HepG2 (cell line): ENCODE data around the gene TMEM59. TPM values are rescaled to one million over a fixed set of nuclear protein-coding genes. Genes with fewer than 3 reads are reported as not detected.
A peak's percentile ranks its signal among the peaks of the same experiment; 100 is the strongest.

Experiments used
- ETV5 ChIP-seq: IDR thresholded peaks from 2 replicates; pipeline ENCODE4 v1.6.1; 2018; ENCODE audit warnings: missing biosample characterization, missing genetic modification reagents, inconsistent platforms, borderline replicate concordance
- FOXK2 ChIP-seq: fragments of 450-650 bp; IDR thresholded peaks from 2 replicates; pipeline ENCODE4 v1.6.1; 2016
- MTA3 ChIP-seq: sonication (generic); formaldehyde crosslinking; IDR thresholded peaks from 2 replicates; pipeline ENCODE4 v1.4.0; 2020; ENCODE audit warnings: missing genetic modification reagents
- NR2F6 ChIP-seq, 2 experiments: IDR thresholded peaks; 2 replicates each; pipeline ENCODE4 v1.6.1; 2016; ENCODE audit warnings: antibody characterized with exemption in 1 of 2, mild to moderate bottlenecking in 1 of 2
- SMC3 ChIP-seq: IDR thresholded peaks from 2 replicates; pipeline ENCODE4 v1.6.1; 2011; ENCODE audit warnings: low read length, improper control_type of control experiment
- ZNF260 ChIP-seq: sonication (generic); formaldehyde crosslinking; IDR thresholded peaks from 2 replicates; pipeline ENCODE4 v1.4.0; 2020; ENCODE audit warnings: missing genetic modification reagents, low read depth, mild to moderate bottlenecking, borderline replicate concordance
- ZNF451 ChIP-seq: sonication (generic); formaldehyde crosslinking; IDR thresholded peaks from 2 replicates; pipeline ENCODE4 v1.5.0; 2020; ENCODE audit warnings: mild to moderate bottlenecking, missing genetic modification reagents
- polyA plus RNA-seq, 8 experiments: library from polyadenylated mRNA; depleted of rRNA in 3 of 8; stranded (reverse) in 7 of 8; unstranded in 1 of 8; fragments of >200 nt; fragmentation: Illumina TruSeq in 4 of 8; extraction: Trizol in 4 of 8; gene quantifications; 2 replicates each; pipeline versions ENCODE4 v1.2.1 to v1.2.3, GENCODE V29; 2011 to 2016; ENCODE audit warnings: low read depth in 4 of 8, missing spikeins in 1 of 8, mixed read lengths in 1 of 8; ENCODE audit not compliant: insufficient read depth in 1 of 8
- total RNA-seq, 5 experiments: library from RNA; depleted of rRNA; stranded (reverse); fragments of >200 nt; fragmentation: Illumina TruSeq; extraction: Trizol; gene quantifications; 2 replicates each; pipeline ENCODE4 v1.2.3, GENCODE V29; 2016; ENCODE audit warnings: low read depth in 1 of 5
- TF ChIP-seq, protein P1 (sequence below): sonication (generic); formaldehyde crosslinking; IDR thresholded peaks from 2 replicates; pipeline ENCODE4 v1.5.1; 2020; ENCODE audit warnings: mild to moderate bottlenecking, missing genetic modification reagents, borderline replicate concordance
- TF ChIP-seq, protein P2 (sequence below): sonication (generic); formaldehyde crosslinking; IDR thresholded peaks from 2 replicates; pipeline ENCODE4 v1.4.0; 2020; ENCODE audit warnings: missing genetic modification reagents
- TF ChIP-seq, protein P3 (sequence below): sonication (generic); formaldehyde crosslinking; IDR thresholded peaks from 2 replicates; pipeline ENCODE4 v1.5.1; 2020; ENCODE audit warnings: mild to moderate bottlenecking, missing genetic modification reagents, moderate library complexity
- TF ChIP-seq, protein P4 (sequence below): sonication (generic); formaldehyde crosslinking; IDR thresholded peaks from 2 replicates; pipeline ENCODE4; 2020; ENCODE audit warnings: missing genetic modification reagents, mild to moderate bottlenecking, borderline replicate concordance

Gene TMEM59
- total and polyA plus RNA-seq, 2 of the 13 experiments (the other 11 are each of a cell fraction or from before 2014, with no cell fraction given): 147 to 363 TPM

DNA sequence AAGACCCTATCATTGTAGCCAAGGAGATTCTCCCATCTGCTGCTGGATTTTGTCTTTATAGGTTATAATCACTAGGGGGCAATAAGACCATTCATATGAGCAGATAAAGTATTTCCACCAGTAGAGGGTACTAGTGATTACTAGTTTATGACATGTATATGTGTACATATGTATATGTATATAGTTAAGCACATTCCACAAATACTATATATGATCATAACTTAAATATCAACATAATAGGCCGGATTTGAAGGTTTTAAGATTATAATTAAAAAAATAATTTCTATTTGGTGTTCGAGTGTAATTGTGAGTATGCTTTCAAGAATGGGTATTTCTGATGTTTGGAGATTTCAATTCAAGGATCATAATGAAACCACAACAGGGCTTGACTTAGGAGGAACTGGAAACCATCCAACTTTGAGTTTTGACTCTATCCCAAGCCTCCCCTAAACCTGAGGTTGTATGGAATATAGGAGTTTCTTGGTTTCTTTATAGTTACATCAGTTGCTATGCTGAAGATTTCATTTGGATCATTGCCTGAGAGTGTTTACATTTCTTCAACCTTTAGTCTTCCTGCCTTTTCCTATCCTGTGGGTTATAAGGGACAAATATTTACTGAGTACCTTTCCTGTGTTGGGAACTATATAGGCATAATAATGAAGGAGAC, 17.3 kb upstream of the TMEM59 start (continued):
- no peak for TF ChIP-seq ZNF260 (CRISPR knock-in tag)
- peak; percentile 22; the same call in 1 of the 2 replicates for TF ChIP-seq ETV5 (CRISPR knock-in tag)
- TF ChIP-seq, protein P1, sequence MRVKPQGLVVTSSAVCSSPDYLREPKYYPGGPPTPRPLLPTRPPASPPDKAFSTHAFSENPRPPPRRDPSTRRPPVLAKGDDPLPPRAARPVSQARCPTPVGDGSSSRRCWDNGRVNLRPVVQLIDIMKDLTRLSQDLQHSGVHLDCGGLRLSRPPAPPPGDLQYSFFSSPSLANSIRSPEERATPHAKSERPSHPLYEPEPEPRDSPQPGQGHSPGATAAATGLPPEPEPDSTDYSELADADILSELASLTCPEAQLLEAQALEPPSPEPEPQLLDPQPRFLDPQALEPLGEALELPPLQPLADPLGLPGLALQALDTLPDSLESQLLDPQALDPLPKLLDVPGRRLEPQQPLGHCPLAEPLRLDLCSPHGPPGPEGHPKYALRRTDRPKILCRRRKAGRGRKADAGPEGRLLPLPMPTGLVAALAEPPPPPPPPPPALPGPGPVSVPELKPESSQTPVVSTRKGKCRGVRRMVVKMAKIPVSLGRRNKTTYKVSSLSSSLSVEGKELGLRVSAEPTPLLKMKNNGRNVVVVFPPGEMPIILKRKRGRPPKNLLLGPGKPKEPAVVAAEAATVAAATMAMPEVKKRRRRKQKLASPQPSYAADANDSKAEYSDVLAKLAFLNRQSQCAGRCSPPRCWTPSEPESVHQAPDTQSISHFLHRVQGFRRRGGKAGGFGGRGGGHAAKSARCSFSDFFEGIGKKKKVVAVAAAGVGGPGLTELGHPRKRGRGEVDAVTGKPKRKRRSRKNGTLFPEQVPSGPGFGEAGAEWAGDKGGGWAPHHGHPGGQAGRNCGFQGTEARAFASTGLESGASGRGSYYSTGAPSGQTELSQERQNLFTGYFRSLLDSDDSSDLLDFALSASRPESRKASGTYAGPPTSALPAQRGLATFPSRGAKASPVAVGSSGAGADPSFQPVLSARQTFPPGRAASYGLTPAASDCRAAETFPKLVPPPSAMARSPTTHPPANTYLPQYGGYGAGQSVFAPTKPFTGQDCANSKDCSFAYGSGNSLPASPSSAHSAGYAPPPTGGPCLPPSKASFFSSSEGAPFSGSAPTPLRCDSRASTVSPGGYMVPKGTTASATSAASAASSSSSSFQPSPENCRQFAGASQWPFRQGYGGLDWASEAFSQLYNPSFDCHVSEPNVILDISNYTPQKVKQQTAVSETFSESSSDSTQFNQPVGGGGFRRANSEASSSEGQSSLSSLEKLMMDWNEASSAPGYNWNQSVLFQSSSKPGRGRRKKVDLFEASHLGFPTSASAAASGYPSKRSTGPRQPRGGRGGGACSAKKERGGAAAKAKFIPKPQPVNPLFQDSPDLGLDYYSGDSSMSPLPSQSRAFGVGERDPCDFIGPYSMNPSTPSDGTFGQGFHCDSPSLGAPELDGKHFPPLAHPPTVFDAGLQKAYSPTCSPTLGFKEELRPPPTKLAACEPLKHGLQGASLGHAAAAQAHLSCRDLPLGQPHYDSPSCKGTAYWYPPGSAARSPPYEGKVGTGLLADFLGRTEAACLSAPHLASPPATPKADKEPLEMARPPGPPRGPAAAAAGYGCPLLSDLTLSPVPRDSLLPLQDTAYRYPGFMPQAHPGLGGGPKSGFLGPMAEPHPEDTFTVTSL (CRISPR knock-in tag): peak; percentile 75; the same call in 1 of the 2 replicates
- no peak for TF ChIP-seq ZNF451
- no peak for TF ChIP-seq MTA3
- TF ChIP-seq FOXK2: no peak
- no peak for TF ChIP-seq NR2F6 (IDR thresholded peaks at IDR 0.05)
- TF ChIP-seq NR2F6 (CRISPR knock-in tag; IDR thresholded peaks at IDR 0.05): peak; percentile 35; the same call in 1 of the 2 replicates
- TF ChIP-seq, protein P2, sequence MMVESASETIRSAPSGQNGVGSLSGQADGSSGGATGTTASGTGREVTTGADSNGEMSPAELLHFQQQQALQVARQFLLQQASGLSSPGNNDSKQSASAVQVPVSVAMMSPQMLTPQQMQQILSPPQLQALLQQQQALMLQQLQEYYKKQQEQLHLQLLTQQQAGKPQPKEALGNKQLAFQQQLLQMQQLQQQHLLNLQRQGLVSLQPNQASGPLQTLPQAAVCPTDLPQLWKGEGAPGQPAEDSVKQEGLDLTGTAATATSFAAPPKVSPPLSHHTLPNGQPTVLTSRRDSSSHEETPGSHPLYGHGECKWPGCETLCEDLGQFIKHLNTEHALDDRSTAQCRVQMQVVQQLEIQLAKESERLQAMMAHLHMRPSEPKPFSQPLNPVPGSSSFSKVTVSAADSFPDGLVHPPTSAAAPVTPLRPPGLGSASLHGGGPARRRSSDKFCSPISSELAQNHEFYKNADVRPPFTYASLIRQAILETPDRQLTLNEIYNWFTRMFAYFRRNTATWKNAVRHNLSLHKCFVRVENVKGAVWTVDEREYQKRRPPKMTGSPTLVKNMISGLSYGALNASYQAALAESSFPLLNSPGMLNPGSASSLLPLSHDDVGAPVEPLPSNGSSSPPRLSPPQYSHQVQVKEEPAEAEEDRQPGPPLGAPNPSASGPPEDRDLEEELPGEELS (CRISPR knock-in tag): peak; percentile 75
- TF ChIP-seq, protein P3, sequence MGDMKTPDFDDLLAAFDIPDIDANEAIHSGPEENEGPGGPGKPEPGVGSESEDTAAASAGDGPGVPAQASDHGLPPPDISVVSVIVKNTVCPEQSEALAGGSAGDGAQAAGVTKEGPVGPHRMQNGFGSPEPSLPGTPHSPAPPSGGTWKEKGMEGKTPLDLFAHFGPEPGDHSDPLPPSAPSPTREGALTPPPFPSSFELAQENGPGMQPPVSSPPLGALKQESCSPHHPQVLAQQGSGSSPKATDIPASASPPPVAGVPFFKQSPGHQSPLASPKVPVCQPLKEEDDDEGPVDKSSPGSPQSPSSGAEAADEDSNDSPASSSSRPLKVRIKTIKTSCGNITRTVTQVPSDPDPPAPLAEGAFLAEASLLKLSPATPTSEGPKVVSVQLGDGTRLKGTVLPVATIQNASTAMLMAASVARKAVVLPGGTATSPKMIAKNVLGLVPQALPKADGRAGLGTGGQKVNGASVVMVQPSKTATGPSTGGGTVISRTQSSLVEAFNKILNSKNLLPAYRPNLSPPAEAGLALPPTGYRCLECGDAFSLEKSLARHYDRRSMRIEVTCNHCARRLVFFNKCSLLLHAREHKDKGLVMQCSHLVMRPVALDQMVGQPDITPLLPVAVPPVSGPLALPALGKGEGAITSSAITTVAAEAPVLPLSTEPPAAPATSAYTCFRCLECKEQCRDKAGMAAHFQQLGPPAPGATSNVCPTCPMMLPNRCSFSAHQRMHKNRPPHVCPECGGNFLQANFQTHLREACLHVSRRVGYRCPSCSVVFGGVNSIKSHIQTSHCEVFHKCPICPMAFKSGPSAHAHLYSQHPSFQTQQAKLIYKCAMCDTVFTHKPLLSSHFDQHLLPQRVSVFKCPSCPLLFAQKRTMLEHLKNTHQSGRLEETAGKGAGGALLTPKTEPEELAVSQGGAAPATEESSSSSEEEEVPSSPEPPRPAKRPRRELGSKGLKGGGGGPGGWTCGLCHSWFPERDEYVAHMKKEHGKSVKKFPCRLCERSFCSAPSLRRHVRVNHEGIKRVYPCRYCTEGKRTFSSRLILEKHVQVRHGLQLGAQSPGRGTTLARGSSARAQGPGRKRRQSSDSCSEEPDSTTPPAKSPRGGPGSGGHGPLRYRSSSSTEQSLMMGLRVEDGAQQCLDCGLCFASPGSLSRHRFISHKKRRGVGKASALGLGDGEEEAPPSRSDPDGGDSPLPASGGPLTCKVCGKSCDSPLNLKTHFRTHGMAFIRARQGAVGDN: no peak
- TF ChIP-seq, protein P4, sequence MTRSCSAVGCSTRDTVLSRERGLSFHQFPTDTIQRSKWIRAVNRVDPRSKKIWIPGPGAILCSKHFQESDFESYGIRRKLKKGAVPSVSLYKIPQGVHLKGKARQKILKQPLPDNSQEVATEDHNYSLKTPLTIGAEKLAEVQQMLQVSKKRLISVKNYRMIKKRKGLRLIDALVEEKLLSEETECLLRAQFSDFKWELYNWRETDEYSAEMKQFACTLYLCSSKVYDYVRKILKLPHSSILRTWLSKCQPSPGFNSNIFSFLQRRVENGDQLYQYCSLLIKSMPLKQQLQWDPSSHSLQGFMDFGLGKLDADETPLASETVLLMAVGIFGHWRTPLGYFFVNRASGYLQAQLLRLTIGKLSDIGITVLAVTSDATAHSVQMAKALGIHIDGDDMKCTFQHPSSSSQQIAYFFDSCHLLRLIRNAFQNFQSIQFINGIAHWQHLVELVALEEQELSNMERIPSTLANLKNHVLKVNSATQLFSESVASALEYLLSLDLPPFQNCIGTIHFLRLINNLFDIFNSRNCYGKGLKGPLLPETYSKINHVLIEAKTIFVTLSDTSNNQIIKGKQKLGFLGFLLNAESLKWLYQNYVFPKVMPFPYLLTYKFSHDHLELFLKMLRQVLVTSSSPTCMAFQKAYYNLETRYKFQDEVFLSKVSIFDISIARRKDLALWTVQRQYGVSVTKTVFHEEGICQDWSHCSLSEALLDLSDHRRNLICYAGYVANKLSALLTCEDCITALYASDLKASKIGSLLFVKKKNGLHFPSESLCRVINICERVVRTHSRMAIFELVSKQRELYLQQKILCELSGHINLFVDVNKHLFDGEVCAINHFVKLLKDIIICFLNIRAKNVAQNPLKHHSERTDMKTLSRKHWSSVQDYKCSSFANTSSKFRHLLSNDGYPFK (CRISPR knock-in tag): no peak
- TF ChIP-seq SMC3: peak; percentile 75; the same call in 1 of the 2 replicates
